ENCODE data around the gene NCOR2. TPM values are rescaled to one million over a fixed set of nuclear protein-coding genes. Genes with fewer than 3 reads are reported as not detected.

The NCOR2 gene
- total and polyA plus RNA-seq, 8 donors: 49.6 to 148 (median 98.6) TPM

DNA sequence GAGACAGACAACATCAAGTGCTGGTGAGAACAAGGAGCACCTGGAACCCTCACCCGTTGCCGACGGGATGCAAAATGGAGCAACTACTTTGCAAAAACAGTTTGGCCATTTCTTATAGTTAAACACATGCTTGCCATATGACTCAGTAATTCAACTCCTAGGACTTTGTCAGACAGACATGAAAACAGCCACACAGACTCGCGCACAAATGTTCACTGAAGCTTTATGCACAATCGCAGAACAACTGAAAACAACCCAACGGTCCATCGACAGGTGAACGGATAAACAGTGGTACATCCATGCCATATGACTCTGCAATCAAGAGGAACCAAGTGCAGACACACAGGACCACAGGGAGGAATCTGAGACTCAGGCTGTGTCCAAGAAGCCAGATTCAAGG, 30.8 kb downstream of the NCOR2 start:
- no peaks in the 10 kb centered on the region for H3K36me3 ChIP-seq
- intact Hi-C loops (cut with DNase I): no loop called here
- no peak for TF ChIP-seq CTCF (IDR thresholded peaks at IDR 0.05)
- H3K9me3 ChIP-seq: no peaks in the 10 kb centered on the region
- ATAC-seq (no peak), FAIRE-seq (no peak), DNase-seq (no peak)
- H3K27me3 ChIP-seq: no peaks in the 10 kb centered on the region
- H3K4me3 ChIP-seq: no peak overlapping the region
- WGBS, 2 donors: 94% methylated on average over 9 of the region's 9 CpGs
- peaks cover 10 to 19% (median 13%) of the 10 kb centered on the region in 3 donors for H3K4me1 ChIP-seq
- H3K27ac ChIP-seq: no peak overlapping the region

- no peak overlapping the region for H3K4me3 ChIP-seq
- intact Hi-C loops (cut with DNase I): no loop called here
- no peak for DNase-seq
- H3K36me3 ChIP-seq: no peaks in the 10 kb centered on the region
- ATAC-seq: no peak
- TF ChIP-seq CTCF (IDR thresholded peaks at IDR 0.05): no peak
- no peak overlapping the region for H3K27ac ChIP-seq
- WGBS, 2 donors: 85 to 86% methylated on average over 24 of the region's 24 CpGs
- no peak for FAIRE-seq
- no peaks in the 10 kb centered on the region for H3K9me3 ChIP-seq
- peaks cover 10 to 19% (median 13%) of the 10 kb centered on the region in 3 donors for H3K4me1 ChIP-seq
- H3K27me3 ChIP-seq: no peaks in the 10 kb centered on the region
Measured at GRCh38 chr12:124534776-124535740, 32.4 kb downstream of the NCOR2 start.

- DNase-seq (no peak), FAIRE-seq (no peak), ATAC-seq (no peak)
- peaks cover 7 to 11% (median 9%) of the 10 kb centered on the region in 3 donors for H3K4me1 ChIP-seq
- intact Hi-C loops (cut with DNase I): no loop called here
- TF ChIP-seq CTCF (IDR thresholded peaks at IDR 0.05): no peak
- H3K27ac ChIP-seq: no peak overlapping the region
- WGBS, 2 donors: 90 to 91% methylated on average over 13 of the region's 13 CpGs
- no peaks in the 10 kb centered on the region for H3K9me3 ChIP-seq
- no peak overlapping the region for H3K4me3 ChIP-seq
- H3K27me3 ChIP-seq: no peaks in the 10 kb centered on the region
- no peaks in the 10 kb centered on the region for H3K36me3 ChIP-seq
Measured at GRCh38 chr12:124533456-124533855, 34.0 kb downstream of the NCOR2 start.

GRCh38 chr12:124532967-124533366, 34.4 kb downstream of the NCOR2 start:
- intact Hi-C loops (cut with DNase I): no loop called here
- H3K27me3 ChIP-seq: no peaks in the 10 kb centered on the region
- H3K9me3 ChIP-seq: no peaks in the 10 kb centered on the region
- no peaks in the 10 kb centered on the region for H3K36me3 ChIP-seq
- peaks cover 2 to 6% (median 4%) of the 10 kb centered on the region in 3 donors for H3K4me1 ChIP-seq
- TF ChIP-seq CTCF (IDR thresholded peaks at IDR 0.05): no peak
- no peak for DNase-seq
- H3K4me3 ChIP-seq: no peak overlapping the region
- FAIRE-seq: no peak
- 80 to 89% methylated on average over 5 of the region's 5 CpGs for WGBS, 2 donors
- no peak for ATAC-seq
- H3K27ac ChIP-seq: no peak overlapping the region

DNA sequence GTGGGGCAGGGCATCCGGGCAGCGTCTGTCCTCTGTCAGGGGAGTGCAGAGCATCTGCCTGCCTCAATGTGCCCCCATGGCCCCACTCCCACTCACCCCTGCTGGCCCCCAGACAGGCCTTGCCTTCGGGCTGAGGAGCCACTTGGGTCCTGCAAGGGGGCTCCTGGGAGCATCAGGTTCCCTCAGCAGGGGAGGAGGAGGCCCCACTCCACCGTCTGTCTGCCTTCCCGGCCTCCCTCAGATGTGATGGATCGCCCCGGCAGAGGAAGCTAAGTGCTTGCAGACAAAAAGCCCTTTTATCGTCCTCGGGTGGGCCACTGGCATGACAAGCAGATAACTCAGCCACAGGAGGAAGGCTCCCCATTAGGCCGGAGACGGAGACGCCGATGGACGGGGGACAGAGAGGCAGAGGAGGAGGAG, 35.1 kb downstream of the NCOR2 start:
- Histone ChIP-seq H3K4me1 (no peaks in the 10 kb centered on the region), H3K9me3 (no peaks in the 10 kb centered on the region), H3K4me3 (no peak overlapping the region), H3K27me3 (no peaks in the 10 kb centered on the region), H3K36me3 (no peaks in the 10 kb centered on the region), H3K27ac (no peak overlapping the region)
- 79% methylated on average over 14 of the region's 14 CpGs for WGBS, 2 donors
- FAIRE-seq (no peak), DNase-seq (no peak), ATAC-seq (no peak)
- intact Hi-C loops (cut with DNase I): no loop called here
- no peak for TF ChIP-seq CTCF (IDR thresholded peaks at IDR 0.05)

Data from pancreas (tissue), 10 donors.